HepG2 (cell line): ENCODE measurements around the gene GLYATL3. TPM values are rescaled to one million over a fixed set of nuclear protein-coding genes. Genes with fewer than 3 reads are reported as not detected.

ENCODE experiments used
- CREB1 ChIP-seq, 2 experiments: fragments of 450-650 bp in 1 of 2; IDR thresholded peaks; 2 replicates each; pipeline ENCODE4 v1.6.1; 2016 to 2017; ENCODE audit warnings: control low read depth in 1 of 2, mild to moderate bottlenecking in 1 of 2, missing compliant biosample characterization in 1 of 2, missing genetic modification characterization in 1 of 2
- HMGXB4 ChIP-seq, 2 experiments: sonication (generic) in 1 of 2; formaldehyde crosslinking in 1 of 2; IDR thresholded peaks; 2 replicates each; pipeline versions ENCODE4 v1.4.0 to v1.6.1; 2018 to 2020; ENCODE audit warnings: missing genetic modification reagents in 2 of 2, borderline replicate concordance in 1 of 2, low read depth in 1 of 2, mild to moderate bottlenecking in 1 of 2, missing biosample characterization in 1 of 2
- ISL2 ChIP-seq: sonication (generic); formaldehyde crosslinking; IDR thresholded peaks from 2 replicates; pipeline ENCODE4 v1.5.0; 2020; ENCODE audit warnings: missing genetic modification reagents
- NR2F1 ChIP-seq, 2 experiments: fragments of 450-650 bp in 1 of 2; formaldehyde crosslinking in 1 of 2; IDR thresholded peaks; 2 replicates each; pipeline versions ENCODE4 v1.5.0 to v1.6.1; 2016 to 2020; ENCODE audit warnings: mild to moderate bottlenecking in 1 of 2, missing compliant biosample characterization in 1 of 2, missing genetic modification reagents in 1 of 2, moderate library complexity in 1 of 2
- PATZ1 ChIP-seq: sonication (generic); formaldehyde crosslinking; IDR thresholded peaks from 2 replicates; pipeline ENCODE4 v1.4.0; 2020; ENCODE audit warnings: missing genetic modification reagents
- PHF5A ChIP-seq: IDR thresholded peaks from one replicate; pipeline ENCODE4 v1.6.1; 2018; ENCODE audit warnings: low read depth, missing genetic modification reagents; ENCODE audit not compliant: unreplicated experiment
- RBFOX2 ChIP-seq: fragments of 200-400 bp; formaldehyde crosslinking; IDR thresholded peaks from 2 replicates; pipeline ENCODE4 v1.6.1; 2017; ENCODE audit warnings: low read depth, mild to moderate bottlenecking, low read length
- SMAD3 ChIP-seq: sonication (generic); formaldehyde crosslinking; IDR thresholded peaks from 2 replicates; pipeline ENCODE4 v1.4.0; 2020; ENCODE audit warnings: missing genetic modification reagents
- TCF12 ChIP-seq, 2 experiments: fragments of 450-650 bp in 1 of 2; sonication (generic) in 1 of 2; formaldehyde crosslinking in 1 of 2; IDR thresholded peaks; 2 replicates each; pipeline versions ENCODE4 v1.6.1 to v1.8.0; 2017 to 2022; ENCODE audit warnings: antibody characterized with exemption in 1 of 2, mild to moderate bottlenecking in 1 of 2, missing genetic modification reagents in 1 of 2, moderate library complexity in 1 of 2
- ZNF280B ChIP-seq: sonication (generic); formaldehyde crosslinking; IDR thresholded peaks from 2 replicates; pipeline ENCODE4 v1.5.0; 2020; ENCODE audit warnings: missing genetic modification reagents, mild to moderate bottlenecking, borderline replicate concordance
- ZNF30 ChIP-seq: sonication (generic); formaldehyde crosslinking; IDR thresholded peaks from 2 replicates; pipeline ENCODE4 v1.5.0; 2020; ENCODE audit warnings: mild to moderate bottlenecking, missing genetic modification reagents
- ZNF362 ChIP-seq: sonication (generic); formaldehyde crosslinking; IDR thresholded peaks from 2 replicates; pipeline ENCODE4 v1.4.0; 2020; ENCODE audit warnings: missing genetic modification reagents, mild to moderate bottlenecking, borderline replicate concordance
- ZNF431 ChIP-seq: sonication (generic); formaldehyde crosslinking; IDR thresholded peaks from 2 replicates; pipeline ENCODE4 v1.9.0; 2022; ENCODE audit warnings: missing genetic modification reagents, low read depth, mild to moderate bottlenecking, borderline replicate concordance
- ZNF564 ChIP-seq: sonication (generic); formaldehyde crosslinking; IDR thresholded peaks from 2 replicates; pipeline ENCODE4 v1.8.1; 2023; ENCODE audit warnings: mild to moderate bottlenecking, missing genetic modification reagents
- ZNF572 ChIP-seq: sonication (generic); formaldehyde crosslinking; IDR thresholded peaks from 2 replicates; pipeline ENCODE4 v1.5.1; 2020; ENCODE audit warnings: mild to moderate bottlenecking, missing genetic modification reagents
- ZNF580 ChIP-seq: IDR thresholded peaks from 2 replicates; pipeline ENCODE4 v1.6.1; 2016; ENCODE audit warnings: low read depth, borderline replicate concordance
- ZNF614 ChIP-seq: IDR thresholded peaks from 2 replicates; pipeline ENCODE4 v1.6.1; 2018; ENCODE audit warnings: missing biosample characterization, missing genetic modification reagents, inconsistent platforms, borderline replicate concordance
- ZNF709 ChIP-seq: sonication (generic); formaldehyde crosslinking; IDR thresholded peaks from 2 replicates; pipeline ENCODE4 v1.5.0; 2020; ENCODE audit warnings: mild to moderate bottlenecking, missing genetic modification reagents
- ZNF781 ChIP-seq: sonication (generic); formaldehyde crosslinking; IDR thresholded peaks from 2 replicates; pipeline ENCODE4 v1.5.1; 2020; ENCODE audit warnings: borderline replicate concordance, mild to moderate bottlenecking, missing genetic modification reagents; ENCODE audit errors: not compliant biosample characterization
- polyA plus RNA-seq, 8 experiments: library from polyadenylated mRNA; depleted of rRNA in 3 of 8; stranded (reverse) in 7 of 8; unstranded in 1 of 8; fragments of >200 nt; fragmentation: Illumina TruSeq in 4 of 8; extraction: Trizol in 4 of 8; gene quantifications; 2 replicates each; pipeline versions ENCODE4 v1.2.1 to v1.2.3, GENCODE V29; 2011 to 2016; ENCODE audit warnings: low read depth in 4 of 8, missing spikeins in 1 of 8, mixed read lengths in 1 of 8; ENCODE audit not compliant: insufficient read depth in 1 of 8
- total RNA-seq, 5 experiments: library from RNA; depleted of rRNA; stranded (reverse); fragments of >200 nt; fragmentation: Illumina TruSeq; extraction: Trizol; gene quantifications; 2 replicates each; pipeline ENCODE4 v1.2.3, GENCODE V29; 2016; ENCODE audit warnings: low read depth in 1 of 5

The GLYATL3 gene
- total and polyA plus RNA-seq, 2 of the 13 experiments (the other 11 are each of a cell fraction or from before 2014, with no cell fraction given), result 0.05 TPM; not detected in 1

GRCh38 chr6:49462927-49463611 lies 36.7 kb upstream of the GLYATL3 start, which contains the start of the genes CENPQ and MMUT (continued):
- TF ChIP-seq HMGXB4 (CRISPR knock-in tag; IDR thresholded peaks at IDR 0.05; ENCODE audit: borderline replicate concordance in 1 of 2, low read depth in 1 of 2), result peak; percentile 80 to 83; a peak in 3 of 4 replicates
- no peak for TF ChIP-seq ZNF564 (CRISPR knock-in tag)
- TF ChIP-seq SMAD3 (CRISPR knock-in tag), result peak; percentile 85
- no peak for TF ChIP-seq TCF12 (IDR thresholded peaks at IDR 0.05)
- TF ChIP-seq TCF12 (CRISPR knock-in tag; IDR thresholded peaks at IDR 0.05), result 0 out of 2 replicates have a peak, but pooled peaks have one; percentile 59
- TF ChIP-seq ISL2 (CRISPR knock-in tag), result peak; percentile 68
- no peak for TF ChIP-seq ZNF572 (CRISPR knock-in tag)
- no peak for TF ChIP-seq NR2F1 (CRISPR knock-in tag; IDR thresholded peaks at IDR 0.05)
- peak; percentile 58; the same call in 1 of the 2 replicates for TF ChIP-seq ZNF614 (CRISPR knock-in tag)
- peak; percentile 99 for TF ChIP-seq CREB1 (IDR thresholded peaks at IDR 0.05)
- TF ChIP-seq CREB1 (CRISPR knock-in tag; IDR thresholded peaks at IDR 0.05), result peak; percentile 100
- peak; percentile 85 for TF ChIP-seq RBFOX2
- peak; percentile 61; the same call in 1 of the 2 replicates for TF ChIP-seq ZNF362 (CRISPR knock-in tag)
- TF ChIP-seq ZNF709 (CRISPR knock-in tag), result peak; percentile 82; the same call in 1 of the 2 replicates
- TF ChIP-seq ZNF781 (CRISPR knock-in tag), result peak; percentile 26
- TF ChIP-seq ZNF280B (CRISPR knock-in tag), result no peak; the same call in 1 of the 2 replicates
- peak; percentile 60 for TF ChIP-seq PHF5A (CRISPR knock-in tag)
- TF ChIP-seq ZNF30 (CRISPR knock-in tag), result no peak
- peak; percentile 82 for TF ChIP-seq ZNF431 (CRISPR knock-in tag)
- TF ChIP-seq PATZ1, result peak; percentile 91
- TF ChIP-seq ZNF580 (CRISPR knock-in tag), result peak; percentile 81; the same call in 1 of the 2 replicates
